ENCODE data around the gene KIAA1755. TPM values are rescaled to one million over a fixed set of nuclear protein-coding genes. Genes with fewer than 3 reads are reported as not detected.

The KIAA1755 gene
- polyA plus RNA-seq, 1 donor from 2014 or later, result not detected

DNA sequence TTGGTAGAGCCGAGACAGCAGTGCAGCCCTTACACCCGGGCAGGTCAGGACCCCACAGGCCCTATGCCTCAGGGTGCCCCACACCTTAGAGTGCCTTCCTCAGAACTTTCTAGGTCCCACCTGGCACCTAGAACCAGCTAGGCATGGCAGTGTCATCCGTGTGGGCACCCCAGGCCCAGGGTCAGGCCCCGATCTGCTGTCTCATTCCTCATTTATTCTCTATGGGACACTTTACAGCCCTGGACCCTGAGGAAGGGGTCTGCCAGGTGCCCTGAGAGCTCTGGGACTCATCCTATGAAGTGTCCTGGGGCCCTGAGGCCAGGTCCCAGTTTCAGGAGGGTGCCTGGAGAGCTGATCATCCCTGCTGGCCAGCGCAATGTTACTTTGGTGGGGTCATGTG lies 35.3 kb upstream of the KIAA1755 start:
- H3K4me3 ChIP-seq (ENCODE audit: low read length), result no peak overlapping the region
- no peak overlapping the region for H2AFZ ChIP-seq (ENCODE audit: low read depth, low read length)
- no peak overlapping the region for H3K9ac ChIP-seq (ENCODE audit: low read length)
- no peaks in the 10 kb centered on the region for H3K9me2 ChIP-seq (ENCODE audit: insufficient read depth, low read length)
- H3K27me3 ChIP-seq (ENCODE audit: insufficient read depth, low read depth, low read length), result no peaks in the 10 kb centered on the region
- H3K9me3 ChIP-seq (ENCODE audit: low read length), result no peaks in the 10 kb centered on the region
- H3K27ac ChIP-seq (ENCODE audit: low read length), result no peak overlapping the region
- no peaks in the 10 kb centered on the region for H3K79me2 ChIP-seq (replicated peaks; ENCODE audit: insufficient read depth, low read length)
- no peaks in the 10 kb centered on the region for H3K36me3 ChIP-seq (ENCODE audit: insufficient read depth, low read length)
- no peaks in the 10 kb centered on the region for H4K20me1 ChIP-seq (ENCODE audit: insufficient read depth)
- no peak overlapping the region for H3K4me2 ChIP-seq (ENCODE audit: low read length)
- no peaks in the 10 kb centered on the region for H3F3A ChIP-seq (ENCODE audit: insufficient read depth, low read length, poor library complexity, severe bottlenecking)
- TF ChIP-seq, protein P1, sequence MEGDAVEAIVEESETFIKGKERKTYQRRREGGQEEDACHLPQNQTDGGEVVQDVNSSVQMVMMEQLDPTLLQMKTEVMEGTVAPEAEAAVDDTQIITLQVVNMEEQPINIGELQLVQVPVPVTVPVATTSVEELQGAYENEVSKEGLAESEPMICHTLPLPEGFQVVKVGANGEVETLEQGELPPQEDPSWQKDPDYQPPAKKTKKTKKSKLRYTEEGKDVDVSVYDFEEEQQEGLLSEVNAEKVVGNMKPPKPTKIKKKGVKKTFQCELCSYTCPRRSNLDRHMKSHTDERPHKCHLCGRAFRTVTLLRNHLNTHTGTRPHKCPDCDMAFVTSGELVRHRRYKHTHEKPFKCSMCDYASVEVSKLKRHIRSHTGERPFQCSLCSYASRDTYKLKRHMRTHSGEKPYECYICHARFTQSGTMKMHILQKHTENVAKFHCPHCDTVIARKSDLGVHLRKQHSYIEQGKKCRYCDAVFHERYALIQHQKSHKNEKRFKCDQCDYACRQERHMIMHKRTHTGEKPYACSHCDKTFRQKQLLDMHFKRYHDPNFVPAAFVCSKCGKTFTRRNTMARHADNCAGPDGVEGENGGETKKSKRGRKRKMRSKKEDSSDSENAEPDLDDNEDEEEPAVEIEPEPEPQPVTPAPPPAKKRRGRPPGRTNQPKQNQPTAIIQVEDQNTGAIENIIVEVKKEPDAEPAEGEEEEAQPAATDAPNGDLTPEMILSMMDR (IDR thresholded peaks at IDR 0.05; ENCODE audit: poor library complexity, severe bottlenecking), result no peak
- TF ChIP-seq EZH2 (IDR thresholded peaks at IDR 0.05; ENCODE audit: borderline replicate concordance, insufficient read depth, low read length, poor library complexity, severe bottlenecking), result no peak
- no peak for TF ChIP-seq POLR2AphosphoS5 (IDR thresholded peaks at IDR 0.05)
- TF ChIP-seq SMC3 (conservative IDR thresholded peaks at IDR 0.05; ENCODE audit: poor library complexity), result no peak
- TF ChIP-seq TAF1 (IDR thresholded peaks at IDR 0.05; ENCODE audit: low read depth), result no peak
- TF ChIP-seq, protein P2, sequence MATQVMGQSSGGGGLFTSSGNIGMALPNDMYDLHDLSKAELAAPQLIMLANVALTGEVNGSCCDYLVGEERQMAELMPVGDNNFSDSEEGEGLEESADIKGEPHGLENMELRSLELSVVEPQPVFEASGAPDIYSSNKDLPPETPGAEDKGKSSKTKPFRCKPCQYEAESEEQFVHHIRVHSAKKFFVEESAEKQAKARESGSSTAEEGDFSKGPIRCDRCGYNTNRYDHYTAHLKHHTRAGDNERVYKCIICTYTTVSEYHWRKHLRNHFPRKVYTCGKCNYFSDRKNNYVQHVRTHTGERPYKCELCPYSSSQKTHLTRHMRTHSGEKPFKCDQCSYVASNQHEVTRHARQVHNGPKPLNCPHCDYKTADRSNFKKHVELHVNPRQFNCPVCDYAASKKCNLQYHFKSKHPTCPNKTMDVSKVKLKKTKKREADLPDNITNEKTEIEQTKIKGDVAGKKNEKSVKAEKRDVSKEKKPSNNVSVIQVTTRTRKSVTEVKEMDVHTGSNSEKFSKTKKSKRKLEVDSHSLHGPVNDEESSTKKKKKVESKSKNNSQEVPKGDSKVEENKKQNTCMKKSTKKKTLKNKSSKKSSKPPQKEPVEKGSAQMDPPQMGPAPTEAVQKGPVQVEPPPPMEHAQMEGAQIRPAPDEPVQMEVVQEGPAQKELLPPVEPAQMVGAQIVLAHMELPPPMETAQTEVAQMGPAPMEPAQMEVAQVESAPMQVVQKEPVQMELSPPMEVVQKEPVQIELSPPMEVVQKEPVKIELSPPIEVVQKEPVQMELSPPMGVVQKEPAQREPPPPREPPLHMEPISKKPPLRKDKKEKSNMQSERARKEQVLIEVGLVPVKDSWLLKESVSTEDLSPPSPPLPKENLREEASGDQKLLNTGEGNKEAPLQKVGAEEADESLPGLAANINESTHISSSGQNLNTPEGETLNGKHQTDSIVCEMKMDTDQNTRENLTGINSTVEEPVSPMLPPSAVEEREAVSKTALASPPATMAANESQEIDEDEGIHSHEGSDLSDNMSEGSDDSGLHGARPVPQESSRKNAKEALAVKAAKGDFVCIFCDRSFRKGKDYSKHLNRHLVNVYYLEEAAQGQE (IDR thresholded peaks at IDR 0.05; ENCODE audit: borderline replicate concordance), result no peak
- no peak for TF ChIP-seq MXI1 (conservative IDR thresholded peaks at IDR 0.05; ENCODE audit: poor library complexity, severe bottlenecking)
- TF ChIP-seq RAD21 (conservative IDR thresholded peaks at IDR 0.05), result no peak
- no peak for TF ChIP-seq EP300 (conservative IDR thresholded peaks at IDR 0.05; ENCODE audit: poor library complexity, severe bottlenecking)

DNA sequence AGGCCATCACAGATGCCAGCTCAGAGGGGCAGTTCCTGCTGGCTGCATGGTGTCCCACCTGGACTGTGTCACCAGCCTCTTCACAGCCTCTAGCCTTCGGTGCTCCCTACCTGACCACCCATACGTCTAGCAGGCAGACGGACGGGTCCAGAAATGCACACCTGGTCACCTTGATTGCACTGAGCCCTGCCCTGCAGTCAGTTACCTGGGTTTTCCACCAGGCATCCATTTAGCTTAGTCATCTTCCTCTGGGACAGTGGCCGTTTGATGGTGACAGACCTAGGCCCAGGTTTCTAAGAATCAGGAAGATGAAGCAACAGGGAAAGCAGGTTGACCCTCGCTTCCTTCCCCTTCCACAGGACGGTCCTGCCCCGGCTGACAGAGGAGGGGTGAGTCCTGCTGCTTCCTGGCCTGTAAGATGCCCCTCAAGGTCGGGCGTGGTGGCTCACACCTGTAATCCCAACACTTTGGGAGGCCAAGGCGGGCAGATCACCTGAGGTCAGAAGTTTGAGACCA lies 33.6 kb upstream of the KIAA1755 start:
- TF ChIP-seq EP300 (conservative IDR thresholded peaks at IDR 0.05; ENCODE audit: poor library complexity, severe bottlenecking), result no peak
- TF ChIP-seq POLR2AphosphoS5 (IDR thresholded peaks at IDR 0.05), result no peak
- TF ChIP-seq TAF1 (IDR thresholded peaks at IDR 0.05; ENCODE audit: low read depth), result no peak
- TF ChIP-seq RAD21 (conservative IDR thresholded peaks at IDR 0.05), result no peak
- TF ChIP-seq, protein P2 (IDR thresholded peaks at IDR 0.05; ENCODE audit: borderline replicate concordance), result no peak
- no peak for TF ChIP-seq MXI1 (conservative IDR thresholded peaks at IDR 0.05; ENCODE audit: poor library complexity, severe bottlenecking)
- TF ChIP-seq, protein P1 (IDR thresholded peaks at IDR 0.05; ENCODE audit: poor library complexity, severe bottlenecking), result no peak
- no peak for TF ChIP-seq EZH2 (IDR thresholded peaks at IDR 0.05; ENCODE audit: borderline replicate concordance, insufficient read depth, low read length, poor library complexity, severe bottlenecking)
- no peak for TF ChIP-seq SMC3 (conservative IDR thresholded peaks at IDR 0.05; ENCODE audit: poor library complexity)
- no peak overlapping the region for H3K27ac ChIP-seq (ENCODE audit: low read length)

More for the DNA sequence above, 33.6 kb upstream of the KIAA1755 start:
- Histone ChIP-seq H3K27me3 (ENCODE audit: insufficient read depth, low read depth, low read length) (no peaks in the 10 kb centered on the region), H3K9me3 (ENCODE audit: low read length) (no peaks in the 10 kb centered on the region), H3K79me2 (replicated peaks; ENCODE audit: insufficient read depth, low read length) (no peaks in the 10 kb centered on the region), H3K9me2 (ENCODE audit: insufficient read depth, low read length) (no peaks in the 10 kb centered on the region), H3F3A (ENCODE audit: insufficient read depth, low read length, poor library complexity, severe bottlenecking) (no peaks in the 10 kb centered on the region), H3K9ac (ENCODE audit: low read length) (no peak overlapping the region), H2AFZ (ENCODE audit: low read depth, low read length) (no peak overlapping the region), H3K4me3 (ENCODE audit: low read length) (no peak overlapping the region), H3K4me2 (ENCODE audit: low read length) (no peak overlapping the region), H3K36me3 (ENCODE audit: insufficient read depth, low read length) (no peaks in the 10 kb centered on the region), H4K20me1 (ENCODE audit: insufficient read depth) (no peaks in the 10 kb centered on the region)

All from neural cell (in vitro differentiated cells).